SK-N-SH treated with all-trans-retinoic acid at 6 μM for 48 hours (cell line): ENCODE results near the gene HMGB4.

Experiments used
- ATAC-seq: fragments of 200-7000 bp; cut with Tn5 transposase; 3 replicates; pipeline ENCODE4 v1.9.1; 2020; ENCODE audit warnings: mild to moderate bottlenecking, moderate library complexity
- ARNTL ChIP-seq: fragments of 450-650 bp; formaldehyde crosslinking; IDR thresholded peaks from 2 replicates; pipeline ENCODE4 v1.5.0; 2020; ENCODE audit warnings: low read depth, mild to moderate bottlenecking, moderate library complexity, borderline replicate concordance
- BACH2 ChIP-seq: fragments of 250-450 bp; sonication (Bioruptor Pico); IDR thresholded peaks from 2 replicates; pipeline ENCODE4 v1.9.0; 2021; ENCODE audit warnings: mild to moderate bottlenecking, borderline replicate concordance
- CREB5 ChIP-seq: fragments of 250-450 bp; sonication (Bioruptor Pico); IDR thresholded peaks from 2 replicates; pipeline ENCODE4 v1.5.1; 2020; ENCODE audit warnings: low read depth, mild to moderate bottlenecking, moderate library complexity
- CSDC2 ChIP-seq: fragments of 250-450 bp; sonication (Bioruptor Pico); IDR thresholded peaks from 2 replicates; pipeline ENCODE4 v1.5.0; 2020; ENCODE audit warnings: mild to moderate bottlenecking, moderate library complexity
- CSRNP3 ChIP-seq: fragments of 250-450 bp; sonication (Bioruptor Pico); IDR thresholded peaks from 2 replicates; pipeline ENCODE4 v1.5.1; 2021; ENCODE audit warnings: mild to moderate bottlenecking, moderate library complexity
- ESRRG ChIP-seq: fragments of 250-450 bp; sonication (Bioruptor Pico); IDR thresholded peaks from 2 replicates; pipeline ENCODE4 v1.6.1; 2021; ENCODE audit warnings: mild to moderate bottlenecking
- GLIS3 ChIP-seq: fragments of 250-450 bp; sonication (Bioruptor Pico); IDR thresholded peaks from 2 replicates; pipeline ENCODE4 v1.5.0; 2020; ENCODE audit warnings: mild to moderate bottlenecking, moderate library complexity
- OSR1 ChIP-seq: fragments of 250-450 bp; sonication (Bioruptor Pico); IDR thresholded peaks from 2 replicates; pipeline ENCODE4 v1.8.0; 2022; ENCODE audit warnings: moderate library complexity, mild to moderate bottlenecking, inconsistent platforms
- PATZ1 ChIP-seq: fragments of 250-450 bp; sonication (Bioruptor Pico); IDR thresholded peaks from 2 replicates; pipeline ENCODE4 v1.8.0; 2020; ENCODE audit warnings: mild to moderate bottlenecking, moderate library complexity, borderline replicate concordance
- PPARA ChIP-seq: fragments of 250-450 bp; sonication (Bioruptor Pico); IDR thresholded peaks from 2 replicates; pipeline ENCODE4 v1.5.0; 2020; ENCODE audit warnings: mild to moderate bottlenecking, borderline replicate concordance
- RARB ChIP-seq: fragments of 250-450 bp; sonication (Bioruptor Pico); IDR thresholded peaks from 2 replicates; pipeline ENCODE4 v1.8.0; 2021; ENCODE audit warnings: mild to moderate bottlenecking, moderate library complexity
- SNAI2 ChIP-seq: fragments of 250-450 bp; sonication (Bioruptor Pico); IDR thresholded peaks from 2 replicates; pipeline ENCODE4 v1.5.0; 2020; ENCODE audit warnings: mild to moderate bottlenecking, moderate library complexity
- TCF4 ChIP-seq: fragments of 250-450 bp; sonication (Bioruptor Pico); IDR thresholded peaks from 2 replicates; pipeline ENCODE4 v1.8.0; 2021; ENCODE audit warnings: mild to moderate bottlenecking, moderate library complexity, borderline replicate concordance
- TOX ChIP-seq: fragments of 250-450 bp; sonication (Bioruptor Pico); IDR thresholded peaks from 2 replicates; pipeline ENCODE4 v1.8.0; 2021; ENCODE audit warnings: mild to moderate bottlenecking, moderate library complexity, borderline replicate concordance
- TSHZ2 ChIP-seq: fragments of 250-450 bp; sonication (Bioruptor Pico); IDR thresholded peaks from 2 replicates; pipeline ENCODE4 v1.5.0; 2020; ENCODE audit warnings: mild to moderate bottlenecking, moderate library complexity
- ZFP30 ChIP-seq: fragments of 450-650 bp; formaldehyde crosslinking; IDR thresholded peaks from 2 replicates; pipeline ENCODE4 v1.5.0; 2022; ENCODE audit warnings: mild to moderate bottlenecking, moderate library complexity
- ZNF565 ChIP-seq: fragments of 450-650 bp; formaldehyde crosslinking; conservative IDR thresholded peaks from 2 replicates; pipeline ENCODE4 v1.5.0; 2020; ENCODE audit warnings: low read depth, mild to moderate bottlenecking, moderate library complexity
- ZNF70 ChIP-seq: fragments of 450-650 bp; formaldehyde crosslinking; IDR thresholded peaks from 2 replicates; pipeline ENCODE4 v1.5.0; 2020; ENCODE audit warnings: mild to moderate bottlenecking, moderate library complexity
- ZNF8 ChIP-seq: fragments of 450-650 bp; formaldehyde crosslinking; IDR thresholded peaks from 2 replicates; pipeline ENCODE4 v1.5.0; 2020; ENCODE audit warnings: mild to moderate bottlenecking, moderate library complexity

Gene HMGB4

GRCh38 chr1:33898881-33899280 is 35.0 kb downstream of the HMGB4 start (continued):
- TF ChIP-seq CSRNP3 (no peak), TCF4 (CRISPR knock-in tag) (no peak), BACH2 (CRISPR knock-in tag) (no peak), ZNF70 (CRISPR knock-in tag) (no peak), CSDC2 (CRISPR knock-in tag) (no peak), ZFP30 (CRISPR knock-in tag) (no peak)
- TF ChIP-seq, all 23 proteins: peak for 0

GRCh38 chr1:33899746-33900145 is 35.9 kb downstream of the HMGB4 start:
- ATAC-seq: no peak
- TF ChIP-seq SNAI2 (CRISPR knock-in tag) (no peak), ARNTL (CRISPR knock-in tag) (no peak), RARB (CRISPR knock-in tag) (no peak), ZNF565 (CRISPR knock-in tag) (no peak), ESRRG (CRISPR knock-in tag) (no peak), CSDC2 (CRISPR knock-in tag) (no peak), ZNF70 (CRISPR knock-in tag) (no peak), TOX (CRISPR knock-in tag) (no peak), BACH2 (CRISPR knock-in tag) (no peak), ZNF8 (CRISPR knock-in tag) (no peak), TSHZ2 (CRISPR knock-in tag) (no peak), PPARA (CRISPR knock-in tag) (no peak), CREB5 (CRISPR knock-in tag) (no peak), OSR1 (CRISPR knock-in tag) (no peak), ZFP30 (CRISPR knock-in tag) (no peak), TCF4 (CRISPR knock-in tag) (no peak), PATZ1 (CRISPR knock-in tag) (no peak), GLIS3 (no peak)

DNA sequence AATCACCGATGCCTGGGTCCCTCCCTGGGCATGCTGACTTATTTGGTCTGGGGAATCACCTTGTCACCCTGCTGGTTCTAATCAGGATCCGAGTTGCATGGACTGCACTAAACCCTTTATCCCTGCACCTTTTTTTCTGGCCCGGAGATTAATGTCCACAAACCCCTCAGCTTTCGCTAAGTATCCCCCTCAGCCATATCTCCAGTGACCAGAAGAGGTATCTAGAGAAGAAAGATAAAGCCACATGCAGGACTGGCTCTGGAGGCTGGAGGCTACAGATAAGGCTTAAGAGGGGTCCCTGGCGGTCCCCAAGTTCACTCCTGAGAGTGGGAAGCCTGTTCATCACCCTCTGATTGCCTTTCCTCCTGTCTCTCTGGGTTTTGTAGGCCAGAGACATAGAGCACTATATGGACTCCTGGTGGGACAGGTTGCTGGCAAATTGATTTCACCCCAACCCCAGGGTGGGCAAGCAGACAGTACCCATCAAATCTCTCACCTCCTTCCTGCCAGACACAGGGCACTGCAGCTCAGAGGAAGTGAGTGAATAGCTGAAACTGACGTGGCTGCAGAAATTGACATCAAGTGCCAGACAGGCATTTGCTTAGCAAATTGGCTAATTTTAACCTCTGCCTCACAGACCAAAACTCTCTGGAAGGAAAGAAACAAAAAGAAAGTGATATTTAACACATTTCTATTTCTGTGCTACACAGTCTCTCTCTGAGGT is 38.8 kb downstream of the HMGB4 start:
- TF ChIP-seq PATZ1 (CRISPR knock-in tag) (no peak), ZNF8 (CRISPR knock-in tag) (no peak), OSR1 (CRISPR knock-in tag) (no peak), ZNF565 (CRISPR knock-in tag) (no peak)
- no peak for ATAC-seq
